Ovary (tissue), 9 donors: ENCODE measurements around the gene DOK6. TPM values are rescaled to one million over a fixed set of nuclear protein-coding genes. Genes with fewer than 3 reads are reported as not detected.

ENCODE experiments used
- DNase-seq, 5 donors: peaks; one replicate each; pipeline ENCODE4 v3.0.0-alpha.2; 2019 to 2020
- H3K27ac ChIP-seq, 2 donors: fragments of 200-600 bp; one replicate each; pipeline versions ENCODE4 v1.5.1 to v1.8.0; 2019 to 2022
- H3K27me3 ChIP-seq: fragments of 200-600 bp; one replicate; pipeline ENCODE4 v1.8.0; 2022
- H3K36me3 ChIP-seq: fragments of 200-600 bp; sonication (generic); one replicate; pipeline ENCODE4 v1.5.1; 2019
- H3K4me1 ChIP-seq: one replicate; pipeline ENCODE4 v1.8.1; 2013; ENCODE audit warnings: mild to moderate bottlenecking, moderate library complexity; ENCODE audit not compliant: insufficient read depth
- H3K4me3 ChIP-seq: fragments of 200-600 bp; sonication (generic); one replicate; pipeline ENCODE4 v1.5.1; 2017
- H3K9me3 ChIP-seq, 2 donors: fragments of 200-600 bp in 1 of 2; sonication (generic) in 1 of 2; one replicate each; pipeline versions ENCODE4 v1.5.1 to v1.8.1; 2013 to 2019; ENCODE audit warnings: mild to moderate bottlenecking in 1 of 2, moderate library complexity in 1 of 2
- CTCF ChIP-seq, 3 donors: fragments of 450-650 bp in 2 of 3; fragments of 200-600 bp in 1 of 3; IDR thresholded peaks; one replicate each; pipeline versions ENCODE4 v1.5.1 to v1.8.0; 2016 to 2022; ENCODE audit warnings: antibody characterized with exemption in 3 of 3, mild to moderate bottlenecking in 1 of 3
- EP300 ChIP-seq: sonication (generic); formaldehyde crosslinking; IDR thresholded peaks from one replicate; pipeline ENCODE4 v1.6.1; 2017; ENCODE audit warnings: antibody characterized with exemption
- POLR2A ChIP-seq: fragments of 450-650 bp; IDR thresholded peaks from one replicate; pipeline ENCODE4 v1.6.1; 2017; ENCODE audit warnings: antibody characterized with exemption, mild to moderate bottlenecking, moderate library complexity
- WGBS, 3 donors: extraction: QIAGEN DNeasy Blood & Tissue Kit in 1 of 3; methylation state at CpG; one replicate each; pipeline versions ENCODE4 v1.1.5 to v1.1.7; 2013 to 2017; 5-methylcytosine and 5-hydroxymethylcytosine counted together
- intact Hi-C, 4 donors: fragments of 100-400 bp; cut with DNase I; formaldehyde crosslinking; loops; one replicate each; pipeline versions ENCODE4 v1.11.0 to v1.15.1; 2022 to 2023
- polyA plus RNA-seq, 2 donors: library from polyadenylated mRNA; stranded (reverse); fragments of 200-250 nt in 1 of 2; fragments of 350-450 nt in 1 of 2; fragmentation: Illumina TruSeq in 1 of 2; extraction: RNeasy Lipid Tissue Mini Kit (QIAGEN cat#74804) in 1 of 2; gene quantifications; one replicate each; pipeline ENCODE4 v1.2.3, GENCODE V29; 2013 to 2014
- total RNA-seq, 7 donors: library from RNA; depleted of rRNA in 2 of 7; stranded (reverse); fragments of >200 nt in 2 of 7; fragmentation: NEBNext Ultra II Directional in 3 of 7; extraction: Animal tissue kit (Norgen Biotek cat#: 25700) in 3 of 7; gene quantifications; one replicate each; pipeline versions ENCODE4 v1.1.0 to v1.2.4, GENCODE V29; 2016 to 2023
- donor health status: DM: no; HTN: no; CAD: no; lungs with moderate emphysema.
- donor health status: DM: no; HTN: no; CAD: no.
- donor health status: Bipolar disorder and iron deficiency.
- donor health status: DM: yes; HTN: yes; CAD: no.
- donor health status: DM: no; HTN: no; CAD: no.
- donor health status: DM: yes; HTN: yes; CAD: no.

DOK6 gene
- total and polyA plus RNA-seq, 9 donors, result 1.3 to 4.4 (median 2.8) TPM

GRCh38 chr18:69715191-69715795 is 314.6 kb downstream of the DOK6 start:
- DNase-seq, result no peak
- no peak for TF ChIP-seq POLR2A
- no peak for TF ChIP-seq CTCF (IDR thresholded peaks at IDR 0.05)
- TF ChIP-seq EP300, result no peak
- Histone ChIP-seq H3K27me3 (no peaks in the 10 kb centered on the region), H3K4me1 (no peaks in the 10 kb centered on the region), H3K27ac (no peak overlapping the region), H3K36me3 (no peaks in the 10 kb centered on the region), H3K9me3 (no peaks in the 10 kb centered on the region), H3K4me3 (no peak overlapping the region)
- whole genome bisulfite sequencing, 3 donors, result 95% methylated on average over 7 of the region's 7 CpGs
- intact Hi-C loops, result no loop called here

GRCh38 chr18:69717586-69717985 is 316.9 kb downstream of the DOK6 start:
- H3K36me3 ChIP-seq, result no peaks in the 10 kb centered on the region
- 96 to 99% (median 96%) methylated on average over 2 of the region's 2 CpGs for WGBS, 3 donors
- no peaks in the 10 kb centered on the region for H3K27me3 ChIP-seq
- H3K4me3 ChIP-seq, result no peak overlapping the region
- intact Hi-C loops, result no loop called here
- TF ChIP-seq EP300 (no peak), POLR2A (no peak)
- no peaks in the 10 kb centered on the region for H3K9me3 ChIP-seq
- no peak for DNase-seq
- H3K4me1 ChIP-seq, result no peaks in the 10 kb centered on the region
- no peak overlapping the region for H3K27ac ChIP-seq

GRCh38 chr18:69718912-69719547 is 318.3 kb downstream of the DOK6 start:
- no peaks in the 10 kb centered on the region for H3K9me3 ChIP-seq
- intact Hi-C loops, result no loop called here
- no peak overlapping the region for H3K27ac ChIP-seq
- TF ChIP-seq POLR2A (no peak), CTCF (IDR thresholded peaks at IDR 0.05) (no peak), EP300 (no peak)
- H3K27me3 ChIP-seq, result no peaks in the 10 kb centered on the region
- H3K36me3 ChIP-seq, result no peaks in the 10 kb centered on the region
- no peak for DNase-seq
- H3K4me1 ChIP-seq, result no peaks in the 10 kb centered on the region
- H3K4me3 ChIP-seq, result no peak overlapping the region
- 89 to 98% (median 95%) methylated on average over 1 of the region's 1 CpG for WGBS, 3 donors

GRCh38 chr18:69720422-69720821 is 319.7 kb downstream of the DOK6 start:
- Histone ChIP-seq H3K27me3 (no peaks in the 10 kb centered on the region), H3K36me3 (no peaks in the 10 kb centered on the region), H3K27ac (no peak overlapping the region), H3K4me1 (no peaks in the 10 kb centered on the region), H3K9me3 (no peaks in the 10 kb centered on the region), H3K4me3 (no peak overlapping the region)
- intact Hi-C loops, result no loop called here
- 40 to 52% (median 45%) methylated on average over 4 of the region's 4 CpGs for WGBS, 3 donors
- no peak for DNase-seq
- TF ChIP-seq EP300 (no peak), CTCF (IDR thresholded peaks at IDR 0.05) (no peak), POLR2A (no peak)

- no peaks in the 10 kb centered on the region for H3K27me3 ChIP-seq
- H3K4me1 ChIP-seq, result no peaks in the 10 kb centered on the region
- H3K36me3 ChIP-seq, result no peaks in the 10 kb centered on the region
- DNase-seq, result no peak
- H3K27ac ChIP-seq, result no peak overlapping the region
- 72 to 88% (median 86%) methylated on average over 3 of the region's 3 CpGs for WGBS, 3 donors
- H3K4me3 ChIP-seq, result no peak overlapping the region
- TF ChIP-seq CTCF (IDR thresholded peaks at IDR 0.05) (no peak), POLR2A (no peak), EP300 (no peak)
- no peaks in the 10 kb centered on the region for H3K9me3 ChIP-seq
- intact Hi-C loops, result no loop called here
Observed at GRCh38 chr18:69723434-69723833, 322.7 kb downstream of the DOK6 start.
